EL (cell line): ENCODE measurements around the gene LTB4R2.
A peak's percentile ranks its signal among the peaks of the same experiment; 100 is the strongest.
"Not testable (repeated sequence)": the region's sequence is repeated elsewhere in the genome, so short reads cannot be mapped to it uniquely, and the experiment has no call there.

ENCODE experiments used
- DNase-seq: peaks from one replicate; pipeline ENCODE4 v3.0.0-alpha.2; 2016

LTB4R2 gene

GRCh38 chr14:24340606-24341005 is 30.7 kb downstream of the LTB4R2 start:
- DNase-seq: no peak

GRCh38 chr14:24342889-24343288 is 32.9 kb downstream of the LTB4R2 start:
- DNase-seq: no peak

GRCh38 chr14:24343795-24344660 is 34.1 kb downstream of the LTB4R2 start:
- no peak for DNase-seq

GRCh38 chr14:24347134-24347533 is 37.2 kb downstream of the LTB4R2 start:
- DNase-seq: no peak

- DNase-seq: no peak
Measured at GRCh38 chr14:24348186-24348585, 38.2 kb downstream of the LTB4R2 start.

GRCh38 chr14:24349742-24350141 is 39.8 kb downstream of the LTB4R2 start:
- DNase-seq: no peak

- DNase-seq: peak; percentile 45
Measured at GRCh38 chr14:24351517-24351916, 41.6 kb downstream of the LTB4R2 start.

GRCh38 chr14:24353559-24354481 is 43.9 kb downstream of the LTB4R2 start:
- DNase-seq: peak; percentile 61

- DNase-seq: not testable (repeated sequence)
Measured at GRCh38 chr14:24354482-24354825, 44.5 kb downstream of the LTB4R2 start.

- no peak for DNase-seq
Measured at GRCh38 chr14:24355009-24355408, 45.1 kb downstream of the LTB4R2 start.

- no peak for DNase-seq
Measured at GRCh38 chr14:24356208-24356607, 46.3 kb downstream of the LTB4R2 start.

- no peak for DNase-seq
Measured at GRCh38 chr14:24360281-24360680, 50.3 kb downstream of the LTB4R2 start.

- DNase-seq: no peak
Measured at GRCh38 chr14:24361326-24361725, 51.4 kb downstream of the LTB4R2 start.
